ENCODE results near the gene CDH11. TPM values are rescaled to one million over a fixed set of nuclear protein-coding genes. Genes with fewer than 3 reads are reported as not detected.

The CDH11 gene
- total and polyA plus RNA-seq, 2 experiments from 2014 or later: 3.5 to 19.6 TPM

- TF ChIP-seq ZNF462 (CRISPR knock-in tag; IDR thresholded peaks at IDR 0.05) (no peak), ZNF114 (CRISPR knock-in tag; IDR thresholded peaks at IDR 0.05) (no peak), CREB1 (CRISPR knock-in tag; IDR thresholded peaks at IDR 0.05; ENCODE audit: low read depth) (no peak)
- TF ChIP-seq, protein P1, sequence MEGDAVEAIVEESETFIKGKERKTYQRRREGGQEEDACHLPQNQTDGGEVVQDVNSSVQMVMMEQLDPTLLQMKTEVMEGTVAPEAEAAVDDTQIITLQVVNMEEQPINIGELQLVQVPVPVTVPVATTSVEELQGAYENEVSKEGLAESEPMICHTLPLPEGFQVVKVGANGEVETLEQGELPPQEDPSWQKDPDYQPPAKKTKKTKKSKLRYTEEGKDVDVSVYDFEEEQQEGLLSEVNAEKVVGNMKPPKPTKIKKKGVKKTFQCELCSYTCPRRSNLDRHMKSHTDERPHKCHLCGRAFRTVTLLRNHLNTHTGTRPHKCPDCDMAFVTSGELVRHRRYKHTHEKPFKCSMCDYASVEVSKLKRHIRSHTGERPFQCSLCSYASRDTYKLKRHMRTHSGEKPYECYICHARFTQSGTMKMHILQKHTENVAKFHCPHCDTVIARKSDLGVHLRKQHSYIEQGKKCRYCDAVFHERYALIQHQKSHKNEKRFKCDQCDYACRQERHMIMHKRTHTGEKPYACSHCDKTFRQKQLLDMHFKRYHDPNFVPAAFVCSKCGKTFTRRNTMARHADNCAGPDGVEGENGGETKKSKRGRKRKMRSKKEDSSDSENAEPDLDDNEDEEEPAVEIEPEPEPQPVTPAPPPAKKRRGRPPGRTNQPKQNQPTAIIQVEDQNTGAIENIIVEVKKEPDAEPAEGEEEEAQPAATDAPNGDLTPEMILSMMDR (conservative IDR thresholded peaks at IDR 0.05; ENCODE audit: low read depth in 2 of 2): no peak
- TF ChIP-seq, protein P2, sequence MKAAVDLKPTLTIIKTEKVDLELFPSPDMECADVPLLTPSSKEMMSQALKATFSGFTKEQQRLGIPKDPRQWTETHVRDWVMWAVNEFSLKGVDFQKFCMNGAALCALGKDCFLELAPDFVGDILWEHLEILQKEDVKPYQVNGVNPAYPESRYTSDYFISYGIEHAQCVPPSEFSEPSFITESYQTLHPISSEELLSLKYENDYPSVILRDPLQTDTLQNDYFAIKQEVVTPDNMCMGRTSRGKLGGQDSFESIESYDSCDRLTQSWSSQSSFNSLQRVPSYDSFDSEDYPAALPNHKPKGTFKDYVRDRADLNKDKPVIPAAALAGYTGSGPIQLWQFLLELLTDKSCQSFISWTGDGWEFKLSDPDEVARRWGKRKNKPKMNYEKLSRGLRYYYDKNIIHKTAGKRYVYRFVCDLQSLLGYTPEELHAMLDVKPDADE (IDR thresholded peaks at IDR 0.05): no peak
Observed at GRCh38 chr16:65066651-65067050, 55.2 kb downstream of the CDH11 start (continued).

GRCh38 chr16:65065031-65065430, 56.8 kb downstream of the CDH11 start:
- Mint-ChIP-seq H3K27ac (no peak overlapping the region), H3K4me3 (no peak overlapping the region), H3K4me1 (peaks cover 16% of the 10 kb centered on the region), H3K36me3 (ENCODE audit: low read depth) (no peaks in the 10 kb centered on the region), H3K9me3 (no peaks in the 10 kb centered on the region; the same call in 2 of the 3 replicates), H3K27me3 (ENCODE audit: insufficient read depth, low read depth, poor library complexity) (no peaks in the 10 kb centered on the region)
- H3K9me2 ChIP-seq (ENCODE audit: insufficient read depth): no peaks in the 10 kb centered on the region
- H3K27me3 ChIP-seq (ENCODE audit: insufficient read depth): no peaks in the 10 kb centered on the region
- TF ChIP-seq EZH2 (IDR thresholded peaks at IDR 0.05; ENCODE audit: low read depth, unreplicated experiment) (no peak), EZH2phosphoT487 (IDR thresholded peaks at IDR 0.05; ENCODE audit: unreplicated experiment) (no peak)
- no peak overlapping the region for H2AFZ ChIP-seq
- H4K20me1 ChIP-seq (replicated peaks; ENCODE audit: insufficient read depth): no peaks in the 10 kb centered on the region
- H3K4me1 ChIP-seq (ENCODE audit: insufficient read depth): 0 out of 2 replicates have a peak, but pooled peaks cover 5% of the 10 kb centered on the region
- H3F3A ChIP-seq (replicated peaks; ENCODE audit: low read depth): no peaks in the 10 kb centered on the region
- ATAC-seq: no peak
- no peak overlapping the region for H3K4me2 ChIP-seq
- DNase-seq (ENCODE audit: low spot score): no peak
- H3K79me2 ChIP-seq (replicated peaks; ENCODE audit: insufficient read depth): no peaks in the 10 kb centered on the region
- H3K36me3 ChIP-seq (ENCODE audit: insufficient read depth): no peaks in the 10 kb centered on the region
- H3K27ac ChIP-seq (ENCODE audit: low read depth): no peak overlapping the region
- H3K4me3 ChIP-seq: no peak overlapping the region
